HG03060 (cell line): ENCODE measurements around the gene VWA1.
"Not testable (repeated sequence)": the region's sequence is repeated elsewhere in the genome, so short reads cannot be mapped to it uniquely, and the experiment has no call there.

Experiments used
- ATAC-seq: cut with Tn5 transposase; IDR thresholded peaks from one replicate; pipeline ENCODE4 v1.9.1; 2021; ENCODE audit warnings: low read depth, moderate number of reproducible peaks; ENCODE audit not compliant: unreplicated experiment

Gene VWA1

DNA sequence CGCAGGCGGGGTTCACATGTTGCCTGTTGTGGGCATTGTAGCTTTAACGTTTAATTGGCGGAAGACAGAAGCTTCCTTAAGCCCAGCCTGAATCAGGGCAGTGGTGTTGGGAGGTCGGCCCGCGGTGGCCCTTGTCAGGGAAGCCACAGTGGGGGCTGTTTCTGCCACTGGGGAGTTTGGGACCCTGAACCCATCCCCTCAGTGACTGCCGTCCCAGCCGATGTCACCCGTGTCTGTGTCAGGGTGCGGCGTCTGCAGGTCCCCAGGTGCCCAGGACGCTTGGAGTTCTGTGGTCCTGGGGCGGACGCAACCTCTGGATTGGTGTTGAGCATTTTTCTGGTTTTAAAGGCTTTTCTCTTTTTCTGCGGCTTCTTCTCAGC, 45.0 kb downstream of the VWA1 start:
- not testable (repeated sequence) for ATAC-seq

GRCh38 chr1:1481811-1482210, 46.3 kb downstream of the VWA1 start:
- ATAC-seq, result not testable (repeated sequence)

DNA sequence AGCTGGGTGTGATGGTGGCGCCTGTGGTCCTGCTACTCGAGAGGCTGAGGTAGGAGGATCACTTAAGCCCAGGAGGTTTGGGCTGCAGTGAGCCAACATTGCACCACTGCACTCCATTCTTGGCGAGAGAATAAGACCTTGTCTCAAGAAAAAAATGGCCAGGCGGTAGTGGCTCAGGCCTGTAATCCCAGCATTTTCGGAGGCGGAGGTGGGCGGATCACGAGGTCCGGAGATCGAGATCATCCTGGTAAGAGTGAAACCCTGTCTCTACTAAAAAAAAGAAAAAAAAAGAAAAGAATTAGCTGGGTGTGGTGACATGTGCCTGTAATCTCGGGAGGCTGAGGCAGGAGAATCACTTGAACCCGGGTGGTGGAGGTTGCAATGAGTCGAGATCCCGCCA, 47.4 kb downstream of the VWA1 start:
- ATAC-seq, result no peak

GRCh38 chr1:1483714-1484113, 48.2 kb downstream of the VWA1 start:
- ATAC-seq, result no peak

- not testable (repeated sequence) for ATAC-seq
These were observed 49.7 kb downstream of the VWA1 start for GRCh38 chr1:1484976-1485750.

DNA sequence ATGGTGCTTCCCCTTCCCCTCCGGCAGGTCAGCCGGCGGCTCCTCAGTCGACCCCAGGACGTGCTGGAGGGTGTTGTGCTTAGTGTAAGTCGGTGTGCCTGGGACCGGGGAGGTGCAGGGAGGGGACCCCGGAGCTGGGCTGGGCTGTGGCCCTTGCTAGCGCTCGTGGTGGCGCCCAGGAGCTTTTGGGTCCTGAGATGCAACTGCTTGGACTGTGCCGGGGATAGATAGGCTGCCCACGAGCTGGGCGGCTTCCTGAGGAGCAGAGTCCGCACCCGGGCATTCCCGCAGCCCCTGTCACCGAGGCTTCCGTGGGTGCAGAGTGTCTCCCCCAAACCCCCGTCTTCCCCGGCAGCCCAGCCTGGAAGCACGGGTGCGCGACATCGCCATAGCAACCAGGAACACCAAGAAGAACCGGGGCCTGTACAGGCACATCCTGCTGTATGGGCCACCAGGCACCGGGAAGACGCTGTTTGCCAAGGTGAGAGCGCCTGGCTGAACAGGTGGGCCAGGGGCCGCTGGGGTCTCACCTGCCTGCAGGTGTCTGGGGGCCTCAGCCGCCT, 50.3 kb downstream of the VWA1 start:
- ATAC-seq, result not testable (repeated sequence)

DNA sequence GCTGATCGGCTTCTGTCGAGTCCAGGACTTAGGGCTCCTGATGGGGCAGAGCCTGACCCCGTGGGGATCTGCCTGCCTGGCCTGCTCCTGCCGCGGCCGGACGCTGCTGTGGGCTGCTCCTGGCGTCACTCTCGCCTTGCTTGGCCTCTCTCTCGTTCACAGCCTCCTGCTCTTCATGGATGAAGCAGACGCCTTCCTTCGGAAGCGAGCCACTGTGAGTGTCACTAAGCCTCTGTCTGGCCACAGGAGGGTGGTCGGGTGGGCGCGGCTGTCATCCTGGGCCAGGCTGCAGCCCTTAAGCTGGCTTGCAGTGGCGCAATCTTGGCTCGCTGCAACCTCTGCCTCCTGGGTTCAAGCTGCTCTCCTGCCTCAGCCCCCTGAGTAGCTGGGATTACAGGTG, 52.2 kb downstream of the VWA1 start:
- no peak for ATAC-seq

GRCh38 chr1:1489231-1489630, 53.7 kb downstream of the VWA1 start:
- no peak for ATAC-seq

GRCh38 chr1:1489861-1490260, 54.4 kb downstream of the VWA1 start:
- ATAC-seq, result no peak

GRCh38 chr1:1490633-1491230, 55.2 kb downstream of the VWA1 start:
- ATAC-seq, result no peak

GRCh38 chr1:1491601-1492000, 56.1 kb downstream of the VWA1 start:
- no peak for ATAC-seq
